Brain microvascular endothelial cell (primary cell): ENCODE results near the gene SLCO2A1.
A peak's percentile ranks its signal among the peaks of the same experiment; 100 is the strongest.

Experiments used
- DNase-seq: peaks from one replicate; pipeline ENCODE4 v3.0.0-alpha.2; 2020
- H3K27ac ChIP-seq: fragments of 250-450 bp; sonication (Bioruptor Pico); 2 replicates; pipeline ENCODE4 v1.5.1; 2020; ENCODE audit warnings: mild to moderate bottlenecking, moderate library complexity
- H3K27me3 ChIP-seq: fragments of 250-450 bp; sonication (Bioruptor Pico); replicated peaks from 2 replicates; pipeline ENCODE4 v1.5.1; 2020; ENCODE audit warnings: mild to moderate bottlenecking
- H3K36me3 ChIP-seq: fragments of 250-450 bp; sonication (Bioruptor Pico); replicated peaks from 2 replicates; pipeline ENCODE4 v1.5.1; 2020; ENCODE audit warnings: mild to moderate bottlenecking
- H3K4me3 ChIP-seq: 2 replicates; pipeline ENCODE4 v1.5.1; 2011; ENCODE audit warnings: low read depth, mild to moderate bottlenecking, control low read depth, low read length, moderate library complexity
- in situ Hi-C: cut with HindIII; loops from 2 replicates; pipeline ENCODE4 v1.10.0; 2017; ENCODE audit warnings: low sequenced_read_pairs, low pct_ligation_motif_present
- TF ChIP-seq, protein P1 (sequence below): IDR thresholded peaks from 2 replicates; pipeline ENCODE4 v1.5.1; 2011; ENCODE audit warnings: low read depth, mild to moderate bottlenecking, moderate library complexity, low read length, control low read depth, inconsistent platforms; ENCODE audit errors: missing control alignments

The SLCO2A1 gene

DNA sequence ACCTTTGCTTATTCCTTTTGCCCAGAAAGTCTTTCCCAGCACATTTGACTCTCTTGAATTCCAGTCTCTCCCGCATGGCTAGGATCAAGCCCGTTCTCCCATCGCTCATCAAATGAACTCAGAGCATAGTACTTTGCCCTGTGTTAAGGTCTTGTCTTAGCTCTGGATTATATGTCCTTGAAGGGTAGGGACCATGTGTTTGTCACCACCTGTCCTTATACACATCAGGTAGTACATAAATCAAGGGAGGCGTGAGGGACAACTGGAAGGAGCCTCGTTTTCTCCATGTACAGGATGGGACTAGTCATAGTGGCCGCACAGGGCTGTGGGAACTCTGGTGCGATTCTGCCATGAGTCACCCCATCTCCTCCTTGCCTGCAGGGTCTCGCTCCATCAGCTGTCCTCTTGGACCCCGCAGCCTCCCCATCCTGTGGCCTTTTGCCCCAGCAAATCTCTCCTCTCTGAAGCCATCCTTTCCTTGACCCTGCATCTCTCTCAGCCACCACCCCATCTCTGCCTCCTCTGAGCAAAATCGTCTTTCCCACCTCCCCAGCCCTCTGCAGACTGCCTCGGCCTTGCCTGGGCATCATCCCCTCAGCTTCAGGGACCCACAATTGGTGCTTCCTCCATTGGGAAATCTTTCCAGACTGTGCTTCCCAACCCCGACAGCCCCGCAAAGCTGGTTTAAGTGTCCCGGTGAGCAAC is 100.7 kb downstream of the SLCO2A1 start:
- TF ChIP-seq, protein P1, sequence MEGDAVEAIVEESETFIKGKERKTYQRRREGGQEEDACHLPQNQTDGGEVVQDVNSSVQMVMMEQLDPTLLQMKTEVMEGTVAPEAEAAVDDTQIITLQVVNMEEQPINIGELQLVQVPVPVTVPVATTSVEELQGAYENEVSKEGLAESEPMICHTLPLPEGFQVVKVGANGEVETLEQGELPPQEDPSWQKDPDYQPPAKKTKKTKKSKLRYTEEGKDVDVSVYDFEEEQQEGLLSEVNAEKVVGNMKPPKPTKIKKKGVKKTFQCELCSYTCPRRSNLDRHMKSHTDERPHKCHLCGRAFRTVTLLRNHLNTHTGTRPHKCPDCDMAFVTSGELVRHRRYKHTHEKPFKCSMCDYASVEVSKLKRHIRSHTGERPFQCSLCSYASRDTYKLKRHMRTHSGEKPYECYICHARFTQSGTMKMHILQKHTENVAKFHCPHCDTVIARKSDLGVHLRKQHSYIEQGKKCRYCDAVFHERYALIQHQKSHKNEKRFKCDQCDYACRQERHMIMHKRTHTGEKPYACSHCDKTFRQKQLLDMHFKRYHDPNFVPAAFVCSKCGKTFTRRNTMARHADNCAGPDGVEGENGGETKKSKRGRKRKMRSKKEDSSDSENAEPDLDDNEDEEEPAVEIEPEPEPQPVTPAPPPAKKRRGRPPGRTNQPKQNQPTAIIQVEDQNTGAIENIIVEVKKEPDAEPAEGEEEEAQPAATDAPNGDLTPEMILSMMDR: no peak
- H3K27ac ChIP-seq: no peak overlapping the region
- H3K36me3 ChIP-seq: no peaks in the 10 kb centered on the region
- H3K4me3 ChIP-seq: no peak overlapping the region
- peaks cover 2% of the 10 kb centered on the region for H3K27me3 ChIP-seq
- peak; percentile 18 for DNase-seq
- in situ Hi-C loops: no loop called here

DNA sequence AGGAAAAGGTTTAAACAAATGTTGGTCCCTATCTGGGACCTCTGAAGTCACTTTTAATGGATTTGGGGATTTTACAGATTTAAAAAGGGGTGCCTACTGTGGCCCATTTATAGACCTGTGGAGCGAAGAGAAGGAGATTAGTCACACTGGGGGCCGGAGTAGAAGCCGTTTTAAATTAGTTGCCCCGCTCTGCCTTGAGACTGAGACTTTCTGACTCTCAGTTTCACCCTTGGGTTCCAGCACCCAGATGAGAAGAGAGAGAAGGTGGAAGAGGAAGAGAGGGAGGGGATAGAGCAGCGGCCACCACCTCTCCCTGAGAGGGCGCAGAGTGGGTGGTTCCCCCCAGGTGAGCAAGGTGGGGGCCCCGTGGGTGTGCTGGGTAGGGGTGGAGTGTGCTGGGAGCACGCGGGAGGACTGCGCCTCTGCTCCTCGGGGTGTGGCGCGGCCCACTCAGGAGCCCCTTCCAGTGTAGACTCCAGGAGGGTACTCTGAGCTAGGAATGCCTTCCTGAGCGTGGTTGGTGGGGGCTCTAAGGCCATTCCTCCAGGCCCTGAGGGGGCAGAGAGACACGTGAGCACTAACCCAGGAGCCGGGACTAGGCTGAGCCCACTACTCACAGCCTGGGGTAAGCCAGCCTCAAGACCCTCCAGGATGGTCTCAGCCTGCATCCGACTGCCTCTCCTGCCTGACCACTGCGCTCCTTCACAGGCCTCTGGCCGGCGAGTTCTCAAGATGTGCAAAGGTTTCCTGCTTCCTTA is 101.4 kb downstream of the SLCO2A1 start:
- in situ Hi-C loops: no loop called here
- Histone ChIP-seq H3K4me3 (no peak overlapping the region), H3K36me3 (no peaks in the 10 kb centered on the region), H3K27me3 (peaks cover 2% of the 10 kb centered on the region), H3K27ac (no peak overlapping the region)
- no peak for DNase-seq
- TF ChIP-seq, protein P1: no peak

DNA sequence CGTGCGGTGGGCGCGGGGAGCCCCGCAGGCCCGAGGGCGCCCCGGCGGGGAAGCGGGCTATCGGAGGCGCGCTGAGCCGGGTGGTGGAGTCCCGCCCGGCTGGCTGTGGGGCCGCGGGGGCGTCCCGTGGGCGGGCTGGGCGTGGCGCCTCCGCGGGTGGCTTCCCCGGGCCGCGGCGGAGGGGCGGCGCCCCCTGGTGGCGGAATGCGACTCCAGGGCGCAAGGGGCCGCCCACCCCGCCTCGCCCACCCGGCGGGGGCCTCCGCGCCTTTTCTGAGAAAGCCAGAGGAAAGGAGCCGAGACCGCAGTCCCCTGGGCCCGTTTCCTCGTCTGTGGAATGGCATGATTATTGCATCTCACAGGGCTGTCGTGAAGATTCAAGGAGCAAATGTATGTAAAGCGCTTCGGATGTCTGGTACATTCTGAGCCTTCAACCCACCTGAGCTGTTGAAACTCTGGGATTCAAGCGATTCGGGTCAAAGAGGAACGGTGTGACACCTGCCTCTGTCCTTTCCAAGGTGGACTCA is 102.1 kb downstream of the SLCO2A1 start:
- Histone ChIP-seq H3K36me3 (no peaks in the 10 kb centered on the region), H3K27ac (no peak overlapping the region), H3K27me3 (peaks cover 2% of the 10 kb centered on the region), H3K4me3 (peak overlapping the region; percentile 46)
- TF ChIP-seq, protein P1: peak; percentile 49
- DNase-seq: no peak
- in situ Hi-C loops: no loop called here

DNA sequence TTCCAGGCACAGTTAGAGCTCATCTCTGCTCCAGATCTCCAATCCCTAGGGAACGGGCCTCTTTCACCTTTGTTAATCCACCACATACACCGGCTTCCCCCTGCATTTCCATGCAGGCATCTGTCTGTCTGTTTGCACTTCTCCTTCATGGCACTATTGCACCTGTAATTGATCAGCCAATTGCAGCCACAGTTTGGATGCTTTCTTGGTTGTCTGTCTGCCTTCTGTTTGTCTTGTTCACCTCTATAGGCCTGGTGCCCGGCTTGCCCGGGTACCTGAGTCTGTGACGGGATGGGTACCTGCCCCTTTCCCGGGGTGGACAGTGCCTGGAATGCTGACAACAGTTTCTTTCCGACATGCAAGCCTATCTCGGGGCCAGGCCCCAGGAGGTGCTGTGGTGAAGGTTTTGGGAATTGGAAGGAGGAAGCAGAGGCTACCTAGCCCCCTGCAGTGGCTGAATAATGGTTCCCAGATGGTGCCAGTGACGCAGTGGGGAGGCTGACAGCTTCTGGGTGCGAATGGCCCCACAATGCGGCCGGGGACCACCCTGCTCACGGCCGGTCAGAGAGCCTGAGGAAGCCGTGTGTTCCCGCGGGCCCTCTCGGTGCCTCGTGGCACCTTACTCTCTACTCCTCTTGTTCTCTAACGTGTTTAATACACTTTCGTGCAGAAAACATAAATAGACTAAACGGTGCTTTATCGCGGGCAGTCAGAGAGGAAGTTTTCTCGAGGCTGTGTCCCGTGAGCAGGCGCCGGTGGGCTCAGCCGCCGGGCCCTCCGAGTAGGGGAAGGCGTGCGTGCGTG is 102.8 kb downstream of the SLCO2A1 start:
- TF ChIP-seq, protein P1: peak; percentile 27
- in situ Hi-C loops: no loop called here
- DNase-seq: no peak
- H3K27me3 ChIP-seq: peaks cover 2% of the 10 kb centered on the region
- peak overlapping the region; percentile 46 for H3K4me3 ChIP-seq
- H3K27ac ChIP-seq: no peak overlapping the region
- H3K36me3 ChIP-seq: no peaks in the 10 kb centered on the region

DNA sequence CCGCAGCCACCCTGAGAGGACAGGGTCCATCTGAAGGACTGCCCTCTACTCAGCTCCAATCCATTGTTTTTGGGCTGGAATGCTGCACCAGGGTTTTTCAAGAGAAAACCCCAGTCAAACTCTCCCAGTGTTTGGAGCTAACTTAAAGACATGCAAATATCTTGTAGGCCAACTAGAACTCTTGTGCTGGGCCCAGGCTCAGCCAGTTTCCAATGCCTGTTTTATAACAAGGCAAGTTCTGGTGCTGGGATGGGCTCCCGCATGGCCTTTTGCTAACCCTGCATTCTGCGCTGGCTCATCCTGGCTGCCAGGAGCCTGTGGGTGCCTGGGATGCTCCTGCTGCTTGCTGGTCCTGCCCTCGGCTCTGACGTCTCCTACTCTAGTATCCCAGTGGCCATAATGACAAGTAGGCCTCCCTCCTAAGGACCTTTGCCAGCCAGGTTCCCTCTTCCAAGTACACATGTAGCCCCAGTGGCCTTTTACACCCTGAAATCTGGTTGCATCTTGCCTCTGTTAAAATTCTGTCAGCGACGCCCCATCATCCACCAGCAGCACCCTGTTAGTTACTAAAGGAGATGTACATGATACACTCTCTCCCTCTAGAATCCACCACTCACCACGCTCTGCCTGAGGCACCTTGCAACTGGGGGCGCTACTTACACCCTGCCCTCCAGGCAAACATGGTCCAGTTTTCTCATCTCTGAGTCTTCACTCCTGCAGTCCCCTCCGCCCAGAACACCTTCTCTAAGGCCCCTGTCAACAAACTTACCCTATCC is 103.6 kb downstream of the SLCO2A1 start:
- peaks cover 2% of the 10 kb centered on the region for H3K27me3 ChIP-seq
- TF ChIP-seq, protein P1: no peak
- in situ Hi-C loops: no loop called here

More for the DNA sequence above, 103.6 kb downstream of the SLCO2A1 start:
- no peak overlapping the region for H3K4me3 ChIP-seq
- DNase-seq: no peak
- no peaks in the 10 kb centered on the region for H3K36me3 ChIP-seq
- no peak overlapping the region for H3K27ac ChIP-seq
